Superior temporal gyrus (tissue), 1 donor: ENCODE results near the gene JAKMIP1.

Source experiments
- DNase-seq: peaks from one replicate; pipeline ENCODE4 v3.0.0-alpha.2; 2016; ENCODE audit errors: extremely low spot score

JAKMIP1 gene

DNA sequence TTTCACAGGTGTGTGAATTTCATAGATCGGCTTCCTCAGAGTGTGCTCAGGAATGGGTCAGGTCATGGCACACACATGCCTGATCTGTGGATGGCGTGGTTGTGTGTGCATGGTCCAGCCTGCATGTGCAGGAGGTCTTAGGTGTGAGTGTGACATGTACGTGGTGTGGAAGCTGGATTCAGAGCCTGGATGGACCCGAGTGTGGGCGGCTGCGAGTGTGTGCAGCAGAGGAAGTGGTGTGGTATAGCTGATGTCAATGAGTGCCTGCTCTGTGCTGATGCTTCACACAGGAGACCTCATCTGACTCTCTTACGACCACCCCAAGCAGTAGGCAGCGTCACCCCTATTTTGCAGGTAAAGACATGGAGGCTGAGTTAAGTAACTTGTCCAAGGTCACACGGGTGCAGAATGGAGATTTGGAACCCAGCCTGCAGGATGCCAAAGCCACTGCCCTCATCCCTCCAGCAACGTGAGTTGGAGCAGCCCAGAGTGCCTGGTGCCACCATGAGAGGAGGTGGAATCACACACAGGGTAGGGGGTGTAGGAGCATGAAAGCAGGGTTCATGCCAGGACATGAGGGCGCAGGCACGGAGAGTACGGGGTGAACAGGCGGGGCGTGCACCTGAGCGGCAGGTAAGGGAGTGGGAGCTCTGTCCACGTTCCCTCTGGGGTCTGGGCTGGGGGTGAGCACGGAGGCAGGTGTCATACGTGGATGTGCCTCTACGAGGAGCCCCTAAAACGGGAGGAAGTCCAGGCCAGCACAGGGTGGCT lies 157.9 kb downstream of the JAKMIP1 start:
- no peak for DNase-seq

DNA sequence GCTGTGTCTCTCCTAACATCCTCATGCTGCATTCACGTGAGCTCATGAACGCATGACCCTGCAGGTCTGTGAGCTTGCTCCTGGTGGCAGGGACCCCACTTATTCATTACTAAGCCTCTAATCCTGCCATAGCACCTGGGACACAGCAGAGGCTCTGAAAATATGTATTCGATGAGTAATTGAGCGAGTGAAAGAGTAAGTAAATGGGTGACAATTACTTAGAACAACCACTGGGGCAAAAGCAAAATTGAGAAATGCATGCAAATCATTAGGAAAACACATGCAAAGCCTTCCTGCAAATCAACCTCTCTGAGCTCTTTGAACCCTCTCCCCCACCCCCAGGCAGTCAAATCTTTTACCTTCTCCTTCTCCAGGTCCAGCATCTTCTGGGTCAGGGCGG lies 158.5 kb downstream of the JAKMIP1 start:
- no peak for DNase-seq

DNA sequence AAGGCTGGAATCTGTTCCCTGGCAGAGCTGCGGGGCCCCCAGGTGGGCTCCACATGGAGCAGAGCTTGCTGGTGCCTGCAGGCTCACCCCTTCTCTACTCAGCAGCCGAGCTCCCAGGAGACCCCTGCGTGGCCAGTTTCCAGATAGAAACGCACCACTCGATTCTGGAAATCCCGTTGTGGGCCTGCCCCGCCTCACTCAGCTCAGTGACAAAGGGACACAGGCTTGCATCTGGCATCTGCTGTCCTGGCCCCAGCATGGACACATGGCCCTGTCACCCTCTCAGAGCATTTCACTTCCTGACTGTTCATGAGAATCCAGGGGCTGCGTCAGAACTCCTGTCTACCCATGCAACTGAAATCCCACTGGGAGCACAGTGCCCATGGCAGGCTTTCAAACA lies 161.6 kb downstream of the JAKMIP1 start:
- no peak for DNase-seq

DNA sequence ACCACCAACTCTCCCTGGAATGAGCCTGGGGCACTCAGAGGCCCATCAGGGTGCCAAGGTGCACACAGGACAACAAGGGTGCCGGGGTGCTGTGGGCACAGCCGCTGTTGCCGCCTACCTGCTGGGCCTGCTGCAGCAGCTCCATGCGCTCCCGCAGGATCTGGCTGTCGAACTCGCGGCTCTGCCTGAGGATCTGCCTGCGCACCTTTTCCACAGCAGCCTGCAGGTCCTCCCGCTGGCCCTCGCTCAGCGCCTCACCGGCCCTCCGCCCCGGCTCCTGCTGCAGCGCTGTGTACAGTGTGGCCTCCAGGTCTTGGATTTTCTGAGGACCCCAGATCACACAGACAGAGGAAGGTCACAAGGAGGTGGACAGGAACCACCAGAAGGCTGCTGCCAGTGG lies 164.6 kb downstream of the JAKMIP1 start:
- DNase-seq = no peak

DNA sequence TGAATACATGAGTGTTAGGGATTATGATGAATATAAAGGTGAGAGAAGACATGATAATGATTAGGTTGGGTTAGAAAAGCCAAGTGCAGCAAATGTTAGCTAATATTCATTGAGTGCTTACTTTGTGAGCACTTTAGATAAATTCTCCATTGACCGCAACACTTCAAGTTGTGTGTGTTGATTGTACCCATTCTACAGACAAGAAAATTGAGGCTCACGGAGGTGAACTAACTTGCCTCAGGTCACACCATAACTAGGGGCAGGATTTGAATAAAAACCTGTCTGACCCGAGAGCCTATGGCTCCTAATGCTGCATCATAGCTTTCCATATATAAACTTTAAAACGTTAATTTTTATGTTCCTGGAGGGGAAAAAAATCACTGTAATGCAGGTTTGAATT lies 167.0 kb downstream of the JAKMIP1 start:
- no peak for DNase-seq

DNA sequence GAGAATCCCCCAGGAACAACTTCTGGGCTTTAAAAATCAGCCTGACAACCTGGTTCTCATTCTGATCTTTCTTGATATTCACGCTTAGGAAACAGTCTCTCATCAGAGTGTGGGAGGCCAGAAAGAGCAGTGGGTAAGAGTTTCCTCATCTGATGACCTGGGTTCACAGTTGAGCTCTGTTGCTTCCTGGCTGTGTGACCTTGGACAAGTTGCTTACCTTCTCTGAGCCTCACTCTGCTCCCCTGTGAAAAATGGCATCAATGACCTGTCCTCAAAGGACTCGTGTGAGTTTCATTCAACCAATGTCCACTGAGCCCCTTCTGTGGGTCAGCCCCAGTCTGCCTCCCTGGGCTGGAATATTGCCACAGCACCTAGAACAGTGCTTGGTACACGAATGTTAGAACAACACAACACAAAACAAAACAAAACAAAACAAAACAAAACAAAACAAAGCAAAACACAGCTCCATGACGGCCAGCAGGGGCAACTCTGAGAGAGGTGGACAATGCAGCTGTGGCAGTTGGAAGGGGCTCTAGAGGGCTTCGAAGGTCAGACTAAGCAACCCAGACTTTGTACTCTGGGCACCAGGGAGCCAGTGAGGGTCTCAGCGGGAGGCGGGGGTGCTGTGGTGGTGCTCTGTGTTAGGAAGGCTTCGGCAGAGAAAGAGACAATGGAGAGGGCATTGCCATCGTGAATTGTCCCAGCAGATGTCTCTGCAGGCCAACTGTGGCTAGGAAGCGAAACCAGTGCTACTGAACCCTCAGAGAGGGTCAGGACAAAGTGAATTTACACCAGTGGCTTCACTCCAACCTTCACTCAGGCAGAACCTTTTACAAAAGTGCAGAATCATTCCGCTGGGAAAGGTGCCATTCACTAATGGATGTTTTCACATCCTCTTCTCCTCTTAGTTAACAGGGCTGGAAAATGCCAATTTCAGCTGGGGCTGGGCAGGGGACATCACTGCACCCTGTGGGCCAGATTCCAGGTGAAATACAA lies 167.8 kb downstream of the JAKMIP1 start:
- peak; percentile 74 for DNase-seq

DNA sequence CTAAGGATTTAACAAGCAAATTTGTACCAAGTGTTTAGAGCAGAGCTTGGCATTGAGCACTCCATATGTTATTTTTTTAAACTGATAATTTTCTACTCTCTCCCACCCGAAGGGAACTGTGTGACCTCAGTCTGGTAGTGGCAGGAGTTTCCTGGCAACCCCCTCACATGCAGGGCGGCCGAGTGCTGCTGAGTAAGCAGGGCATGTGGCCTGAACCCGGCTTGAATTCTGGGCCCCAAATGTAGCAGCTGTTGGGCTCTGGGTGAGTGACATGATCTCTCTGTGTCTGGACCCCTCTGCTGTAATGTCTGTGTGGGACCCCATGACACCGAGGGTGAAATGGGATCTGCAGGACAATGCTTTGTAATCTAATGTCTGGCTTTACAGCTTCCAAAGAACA lies 168.5 kb downstream of the JAKMIP1 start:
- no peak for DNase-seq

DNA sequence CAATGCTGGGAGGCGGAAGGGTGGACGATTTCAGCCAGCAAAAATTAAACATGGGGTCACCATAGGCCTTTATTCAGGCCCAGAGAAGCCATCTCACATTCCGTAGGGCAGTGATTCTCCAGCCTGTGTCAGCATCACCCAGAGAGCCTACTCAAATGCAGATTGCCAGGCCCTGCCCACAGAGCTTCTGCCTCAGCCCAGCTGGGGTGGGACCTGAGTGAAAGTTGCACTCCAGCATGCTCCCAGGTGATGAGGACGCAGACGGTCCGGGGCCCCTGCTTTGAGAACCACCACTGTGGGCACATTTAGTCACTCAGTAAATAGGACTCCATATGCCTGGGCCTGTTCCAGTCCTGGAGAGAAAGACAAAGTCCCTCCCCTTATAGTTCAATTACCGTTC lies 169.7 kb downstream of the JAKMIP1 start:
- no peak for DNase-seq

DNA sequence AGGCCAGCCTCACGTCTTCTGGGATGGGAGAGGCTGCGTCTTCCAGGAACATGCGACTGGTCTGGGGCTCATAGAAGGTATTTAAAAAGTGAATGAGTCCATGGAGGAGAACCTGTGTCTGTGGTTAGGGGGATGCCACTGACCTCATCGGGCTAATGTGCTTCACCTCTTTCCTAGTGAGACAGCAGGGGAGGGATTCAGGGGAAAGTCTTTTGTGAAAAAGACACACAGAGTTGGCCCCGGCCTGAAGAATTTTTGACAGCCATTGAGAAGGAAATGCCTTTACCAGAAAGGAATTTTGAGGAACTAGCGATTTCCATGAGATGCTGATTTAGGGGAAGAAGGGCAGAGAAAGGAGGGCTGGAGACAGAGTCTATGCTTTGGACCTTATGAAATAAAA lies 171.1 kb downstream of the JAKMIP1 start:
- DNase-seq = no peak

DNA sequence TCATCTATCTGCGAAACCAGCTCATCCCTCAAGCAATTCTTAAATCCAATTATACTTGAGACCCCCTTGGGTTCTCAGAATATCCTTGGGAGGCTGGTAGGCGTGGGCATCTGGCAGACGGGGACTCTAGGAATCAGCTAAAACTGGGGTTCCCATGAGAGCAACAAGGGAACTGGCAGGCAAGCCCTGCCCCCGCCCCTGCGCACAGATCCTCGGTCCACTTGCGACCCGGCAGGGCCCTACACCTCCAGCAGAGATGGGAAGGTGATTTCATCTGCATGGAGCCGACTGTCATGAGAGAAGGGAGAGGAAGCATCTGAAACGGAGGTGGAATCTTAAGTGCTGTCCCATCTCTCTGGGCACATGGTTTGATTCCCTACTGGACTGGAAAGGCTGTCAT lies 172.2 kb downstream of the JAKMIP1 start:
- no peak for DNase-seq

DNA sequence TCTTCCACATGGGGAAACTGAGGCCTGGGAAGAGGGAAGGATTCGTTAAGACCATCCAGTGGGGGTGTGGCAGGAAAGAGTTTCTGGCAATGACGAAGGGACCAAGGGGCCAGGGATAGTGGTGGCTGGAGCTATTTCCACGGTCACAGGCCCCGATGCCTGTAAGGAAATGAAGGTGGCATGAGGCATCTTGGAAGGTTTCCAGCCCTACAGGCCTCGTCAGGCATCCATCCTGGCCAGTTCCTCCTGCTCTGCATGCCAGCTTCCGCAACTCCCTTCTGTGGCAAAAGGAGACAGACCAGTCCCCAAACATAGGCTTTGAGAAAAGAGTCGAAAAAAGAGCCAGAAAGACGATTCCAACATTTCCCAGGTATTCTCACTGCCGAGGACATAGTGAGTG lies 173.0 kb downstream of the JAKMIP1 start:
- DNase-seq = no peak

DNA sequence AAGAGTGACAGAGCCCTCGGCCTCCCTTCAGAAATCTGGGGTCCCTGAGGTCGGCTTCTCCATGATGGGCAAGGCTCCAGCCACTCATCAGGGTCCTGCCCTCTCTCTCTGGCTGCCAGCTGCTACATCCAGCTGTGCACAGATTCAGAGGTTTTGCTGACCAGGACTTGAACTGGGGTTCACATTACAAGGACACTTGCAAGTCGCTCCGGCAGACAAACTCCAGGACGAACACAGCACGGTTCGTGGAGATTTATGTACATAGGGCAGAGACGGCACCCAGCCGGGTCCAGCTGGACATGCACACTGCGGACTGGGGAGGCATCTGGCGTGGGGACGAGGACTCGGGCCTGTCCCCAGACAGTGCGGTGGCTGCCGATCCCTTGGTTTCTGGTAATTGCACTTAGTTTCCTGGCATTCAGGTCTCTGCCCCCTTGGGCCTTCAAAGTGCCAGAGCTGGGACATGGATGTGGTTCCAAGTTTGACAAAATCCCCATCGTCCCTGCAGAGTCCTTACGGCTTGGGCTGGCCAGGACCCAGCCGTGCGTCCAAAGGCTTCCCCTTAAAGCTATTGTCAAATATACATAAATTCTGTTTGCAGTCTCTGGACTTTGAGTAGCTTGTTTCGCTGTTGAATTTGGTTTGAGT lies 175.9 kb downstream of the JAKMIP1 start:
- DNase-seq = no peak

DNA sequence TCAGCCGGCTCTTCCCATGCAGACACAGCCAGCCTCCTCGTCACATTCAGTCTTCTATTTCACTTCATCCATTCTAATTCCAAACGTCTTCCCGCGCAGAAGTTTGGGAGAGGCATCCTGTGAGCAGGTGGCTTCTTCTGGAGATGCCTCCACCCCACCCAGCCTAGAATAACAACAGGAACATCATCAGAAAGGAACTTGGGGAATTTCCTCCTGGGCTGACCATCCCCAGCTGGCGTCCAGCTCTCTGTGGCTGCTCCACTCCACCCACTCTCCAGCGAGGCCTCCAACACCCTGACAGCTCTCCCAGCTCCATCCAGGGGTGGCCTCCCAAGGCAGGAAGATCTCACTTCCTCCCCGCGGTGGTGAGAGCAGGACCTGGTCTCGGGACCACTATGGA lies 176.6 kb downstream of the JAKMIP1 start:
- no peak for DNase-seq

DNA sequence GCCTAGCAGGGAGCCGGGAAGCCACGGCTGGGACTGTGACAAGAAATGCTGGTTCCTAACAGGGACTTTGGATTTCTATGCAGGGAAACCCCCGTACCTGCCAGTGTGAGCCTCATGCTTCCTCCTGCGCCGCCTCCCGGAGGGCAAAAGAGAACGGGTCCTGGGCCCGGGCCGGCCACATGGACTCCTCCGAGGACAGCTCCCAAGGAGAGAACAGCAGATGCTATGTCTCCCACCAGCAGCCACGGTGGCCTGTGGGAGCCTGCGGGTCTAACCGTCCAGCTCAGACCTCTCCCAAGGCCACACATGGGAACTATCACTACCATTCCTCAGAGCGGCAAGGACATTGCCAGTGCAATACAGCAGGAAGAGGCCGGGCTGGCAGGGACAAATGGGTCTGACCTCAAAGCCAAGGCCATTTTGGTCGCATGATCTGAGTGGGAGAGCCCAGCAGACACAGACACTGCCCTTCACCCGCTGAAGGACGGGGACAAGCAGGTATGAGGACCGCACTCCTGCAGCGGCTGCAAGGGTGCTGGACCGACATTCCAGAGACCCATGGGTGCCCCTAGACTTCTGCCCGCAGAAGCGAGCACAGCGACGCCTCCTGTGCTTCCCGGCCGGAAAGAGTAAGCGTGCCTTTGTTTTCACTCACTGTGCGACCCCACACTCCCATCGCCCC lies 177.6 kb downstream of the JAKMIP1 start:
- no peak for DNase-seq

DNA sequence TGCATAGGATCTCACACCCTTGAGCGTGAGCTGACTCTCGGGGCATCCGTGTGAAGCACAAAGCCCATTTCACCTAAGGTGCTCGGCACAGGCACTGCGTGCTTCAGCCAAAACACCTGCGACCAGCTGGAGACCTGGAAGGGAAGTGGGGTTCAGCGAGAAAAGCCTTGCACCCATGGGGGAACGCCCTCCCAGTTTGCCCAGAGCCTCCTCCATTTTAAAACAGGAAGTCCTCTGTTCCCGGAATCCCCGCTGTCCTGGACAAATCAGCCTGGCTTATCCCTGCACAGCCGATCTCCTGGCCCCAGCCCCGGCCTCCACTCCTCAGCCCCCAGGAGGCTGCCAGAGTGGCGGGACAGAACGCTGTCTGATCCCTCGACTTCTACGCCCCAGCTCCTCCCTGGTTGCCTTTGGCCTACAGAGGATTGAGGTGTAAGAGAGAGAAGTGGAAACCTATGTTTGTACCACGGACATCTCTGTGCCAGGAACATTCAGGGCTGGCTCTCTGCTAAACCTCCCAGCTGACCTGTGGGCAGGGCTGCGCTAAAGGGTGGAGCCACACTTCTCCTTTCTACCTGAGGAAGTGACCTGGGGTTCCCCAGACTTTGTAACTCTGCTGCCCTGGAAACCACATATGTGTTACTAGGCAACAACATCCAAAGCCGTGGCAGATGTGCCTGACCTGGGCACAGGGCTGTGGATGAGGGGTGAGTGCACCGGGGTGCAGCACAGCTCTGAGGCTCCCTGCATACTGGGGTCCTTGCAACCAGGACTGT lies 178.3 kb downstream of the JAKMIP1 start:
- no peak for DNase-seq

DNA sequence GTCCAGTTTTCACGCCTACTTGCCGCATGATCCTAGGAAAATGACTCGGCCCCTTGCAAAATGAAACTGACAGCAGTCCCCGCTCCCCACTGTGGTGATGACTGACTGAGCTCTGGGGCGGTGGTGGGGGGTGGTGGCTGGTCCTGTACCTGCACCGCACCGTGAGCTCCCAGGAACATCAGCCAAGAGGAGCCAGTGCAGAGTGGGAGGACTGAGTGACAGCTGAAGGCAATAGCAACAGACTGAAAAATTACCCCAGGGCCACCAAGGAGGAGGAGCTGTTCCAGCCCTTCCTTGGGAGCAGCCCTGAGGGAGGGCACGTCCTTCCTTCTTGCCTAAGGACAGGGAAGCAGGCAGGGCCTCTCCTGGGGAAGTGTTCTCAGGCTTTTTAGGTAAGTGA lies 179.7 kb downstream of the JAKMIP1 start:
- DNase-seq = no peak

DNA sequence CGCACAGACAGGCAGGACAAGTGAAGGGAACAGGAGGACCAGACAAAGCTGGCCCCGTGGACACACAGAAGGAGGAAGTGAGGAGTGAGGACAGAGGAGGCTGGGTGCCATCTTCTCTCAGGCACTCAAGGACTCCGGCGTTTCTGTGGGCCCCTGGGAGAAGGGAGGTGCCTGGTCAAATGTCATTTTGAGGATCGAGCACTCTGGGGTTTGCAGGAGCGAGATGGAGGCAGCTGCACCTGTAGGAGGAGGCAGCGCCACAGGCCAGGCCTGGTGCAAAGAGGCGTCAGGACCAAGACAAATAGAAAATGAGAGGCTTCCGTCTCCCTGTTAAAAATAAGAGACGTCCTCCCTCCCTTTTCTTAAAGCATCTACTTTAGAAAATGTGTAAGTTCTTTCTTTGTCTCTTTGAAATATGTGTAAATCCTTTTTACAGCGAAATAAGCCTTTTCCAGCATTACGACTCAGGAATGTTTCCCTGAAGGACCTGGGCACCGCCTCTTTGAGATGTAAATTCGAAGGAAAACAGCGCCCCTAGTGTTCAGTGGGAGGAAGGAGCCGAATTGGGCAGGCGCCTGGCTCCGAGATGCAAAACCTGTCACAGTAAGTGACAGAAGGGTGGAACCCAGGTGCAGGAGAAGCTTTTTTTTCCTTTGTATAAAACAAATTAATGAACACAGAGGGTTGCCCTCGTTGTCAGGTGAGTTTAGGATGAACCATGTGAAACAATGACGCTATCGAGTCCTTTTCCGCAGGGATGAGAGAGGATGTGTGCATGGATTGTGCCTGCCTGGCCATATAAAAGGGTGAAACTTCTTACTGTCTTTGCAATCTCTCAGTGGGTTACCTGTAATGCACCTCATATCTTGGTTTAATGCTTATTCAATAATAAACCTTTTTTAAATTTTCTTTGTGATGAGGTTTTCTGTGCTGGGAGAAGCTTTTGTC lies 180.8 kb downstream of the JAKMIP1 start:
- peak; percentile 85 for DNase-seq

DNA sequence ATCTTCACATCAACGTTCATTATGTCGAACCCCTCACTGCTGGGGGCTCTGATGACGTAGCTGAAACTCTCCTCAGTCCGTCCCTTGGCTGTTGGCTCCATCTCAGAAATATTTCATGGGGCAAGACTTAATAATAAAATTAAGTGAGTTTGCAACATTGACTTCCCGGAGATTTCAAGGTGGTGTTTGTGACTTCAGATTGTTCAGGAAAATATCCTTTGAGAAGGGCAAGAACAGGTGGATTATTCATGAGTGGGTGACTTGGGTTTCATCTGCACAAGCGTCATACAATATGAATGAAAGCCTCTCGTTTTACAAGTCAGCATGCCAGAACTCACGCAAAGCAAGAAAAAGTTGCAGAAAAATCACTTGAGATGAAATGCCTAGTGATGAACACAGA lies 182.0 kb downstream of the JAKMIP1 start, which contains the start of gene C4orf50:
Gene C4orf50, minus strand, starts transcription at position 101 of the 400 bp plus-strand sequence.
- DNase-seq = no peak

DNA sequence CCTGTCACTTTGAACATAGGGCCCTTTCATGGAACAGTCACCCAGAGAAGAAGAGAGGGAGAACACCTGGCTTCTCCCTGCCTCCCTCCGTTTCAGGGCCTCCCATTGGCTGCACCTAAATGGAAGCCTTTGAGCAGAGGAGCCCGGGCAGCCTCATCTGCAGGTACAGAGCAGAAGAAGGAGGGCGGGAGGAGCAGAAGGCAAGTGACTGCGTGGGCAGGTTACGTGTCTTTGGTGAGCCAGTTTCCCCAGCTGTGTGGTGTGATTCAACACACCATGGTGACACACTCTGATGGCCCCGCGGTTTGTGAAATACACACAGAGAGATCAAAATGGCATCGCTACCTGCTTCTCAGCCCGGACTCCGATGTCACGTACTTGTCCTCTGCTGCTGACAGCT lies 182.5 kb downstream of the JAKMIP1 start:
- no peak for DNase-seq

DNA sequence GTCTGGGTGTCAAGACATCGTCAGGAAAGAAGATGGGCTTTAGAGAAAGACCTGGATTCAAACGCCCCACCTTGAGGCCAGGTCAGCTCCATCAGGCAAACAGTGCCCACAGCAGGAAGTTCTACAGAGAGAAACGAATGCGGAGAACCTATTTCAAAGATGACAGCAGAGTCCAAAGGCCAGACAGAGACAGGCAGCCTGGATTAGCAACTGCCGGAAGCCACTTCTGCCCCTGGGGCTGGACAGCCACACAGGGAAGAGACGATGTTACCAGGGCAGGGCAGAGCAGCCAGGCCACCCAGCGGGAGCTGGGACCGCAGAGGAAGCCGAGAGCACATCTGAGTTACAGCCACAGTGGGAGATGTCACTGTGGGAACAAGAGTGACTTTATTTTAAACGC lies 183.3 kb downstream of the JAKMIP1 start:
- no peak for DNase-seq
